Neural cell (in vitro differentiated cells): ENCODE results near the gene IHH. TPM values are rescaled to one million over a fixed set of nuclear protein-coding genes. Genes with fewer than 3 reads are reported as not detected.

Source experiments
- H2AFZ ChIP-seq: fragments of 200-600, 300-800 bp; sonication (generic), shearing (Covaris generic); 2 replicates; pipeline ENCODE4 v1.6.0; 2014; ENCODE audit warnings: low read depth, mild to moderate bottlenecking, antibody characterized with exemption, low read length, moderate library complexity
- H3F3A ChIP-seq: fragments of 200-600 bp; shearing (Covaris generic); 2 replicates; pipeline ENCODE4 v1.6.1; 2016; ENCODE audit warnings: mild to moderate bottlenecking, moderate library complexity, mixed read lengths, antibody characterized with exemption, low read length; ENCODE audit not compliant: insufficient read depth, poor library complexity, severe bottlenecking
- H3K27ac ChIP-seq: fragments of 200-600, 300-800 bp; sonication (generic), shearing (Covaris generic); 2 replicates; pipeline ENCODE4 v1.5.1; 2014; ENCODE audit warnings: mild to moderate bottlenecking, low read length, moderate library complexity
- H3K27me3 ChIP-seq: fragments of 300-800, 200-600 bp; sonication (generic), shearing (Covaris generic); 2 replicates; pipeline ENCODE4 v1.6.0; 2014; ENCODE audit warnings: mild to moderate bottlenecking, low read depth, low read length, moderate library complexity; ENCODE audit not compliant: insufficient read depth
- H3K36me3 ChIP-seq: fragments of 300-800, 200-600 bp; sonication (generic), shearing (Covaris generic); 2 replicates; pipeline ENCODE4 v1.5.1; 2014; ENCODE audit warnings: mild to moderate bottlenecking, antibody characterized with exemption, low read length, moderate library complexity; ENCODE audit not compliant: insufficient read depth
- H3K4me2 ChIP-seq: fragments of 300-800, 200-600 bp; sonication (generic), shearing (Covaris generic); 2 replicates; pipeline ENCODE4 v1.6.0; 2014; ENCODE audit warnings: mild to moderate bottlenecking, low read length
- H3K4me3 ChIP-seq: fragments of 300-800, 200-600 bp; sonication (generic), shearing (Covaris generic); 2 replicates; pipeline ENCODE4 v1.5.1; 2014; ENCODE audit warnings: mild to moderate bottlenecking, low read length, moderate library complexity
- H3K79me2 ChIP-seq: fragments of 200-600 bp; shearing (Covaris generic); replicated peaks from 2 replicates; pipeline ENCODE4 v1.6.0; 2014; ENCODE audit warnings: mild to moderate bottlenecking, low read length, moderate library complexity; ENCODE audit not compliant: insufficient read depth
- H3K9ac ChIP-seq: fragments of 300-800, 200-600 bp; sonication (generic), shearing (Covaris generic); 2 replicates; pipeline ENCODE4 v1.6.1; 2016; ENCODE audit warnings: mild to moderate bottlenecking, low read length, mixed read lengths
- H3K9me2 ChIP-seq: fragments of 200-600 bp; shearing (Covaris generic); 2 replicates; pipeline ENCODE4 v1.6.1; 2016; ENCODE audit warnings: mild to moderate bottlenecking, low read length, mixed read lengths; ENCODE audit not compliant: insufficient read depth
- H3K9me3 ChIP-seq: fragments of 200-600, 300-800 bp; sonication (generic), shearing (Covaris generic); 2 replicates; pipeline ENCODE4 v1.6.1; 2016; ENCODE audit warnings: mild to moderate bottlenecking, mixed run types, low read length, moderate library complexity, mixed read lengths
- H4K20me1 ChIP-seq: fragments of 200-600 bp; shearing (Covaris generic); 2 replicates; pipeline ENCODE4 v1.6.1; 2016; ENCODE audit warnings: mild to moderate bottlenecking, mixed run types; ENCODE audit not compliant: insufficient read depth
- CTCF ChIP-seq: fragments of 450-650 bp; IDR thresholded peaks from 2 replicates; pipeline ENCODE4 v1.5.1; 2014; ENCODE audit warnings: antibody characterized with exemption, mild to moderate bottlenecking, moderate library complexity; ENCODE audit not compliant: poor library complexity, severe bottlenecking
- EP300 ChIP-seq: fragments of 450-650 bp; conservative IDR thresholded peaks from 2 replicates; pipeline ENCODE4 v1.6.1; 2014; ENCODE audit warnings: antibody characterized with exemption, mild to moderate bottlenecking, moderate library complexity; ENCODE audit not compliant: poor library complexity, severe bottlenecking
- EZH2 ChIP-seq: fragments of 200-600, 300-800 bp; shearing (Covaris generic), sonication (generic); IDR thresholded peaks from 2 replicates; pipeline ENCODE4 v1.6.1; 2014; ENCODE audit warnings: antibody characterized with exemption, low read length, borderline replicate concordance, mild to moderate bottlenecking; ENCODE audit not compliant: insufficient read depth, poor library complexity, severe bottlenecking
- MXI1 ChIP-seq: fragments of 450-650 bp; conservative IDR thresholded peaks from 2 replicates; pipeline ENCODE4 v1.6.1; 2014; ENCODE audit warnings: antibody characterized with exemption, mild to moderate bottlenecking; ENCODE audit not compliant: poor library complexity, severe bottlenecking
- POLR2AphosphoS5 ChIP-seq: IDR thresholded peaks from 2 replicates; pipeline ENCODE4 v1.6.1; 2012
- RAD21 ChIP-seq: fragments of 450-650 bp; conservative IDR thresholded peaks from 2 replicates; pipeline ENCODE4 v1.6.1; 2014; ENCODE audit warnings: antibody characterized with exemption, mild to moderate bottlenecking, moderate library complexity
- REST ChIP-seq: IDR thresholded peaks from 2 replicates; pipeline ENCODE4 v1.6.1; 2012; ENCODE audit warnings: borderline replicate concordance
- SMC3 ChIP-seq: fragments of 450-650 bp; conservative IDR thresholded peaks from 2 replicates; pipeline ENCODE4 v1.6.1; 2014; ENCODE audit warnings: antibody characterized with exemption, mild to moderate bottlenecking, moderate library complexity; ENCODE audit not compliant: poor library complexity
- TAF1 ChIP-seq: IDR thresholded peaks from 2 replicates; pipeline ENCODE4 v1.6.1; 2012; ENCODE audit warnings: low read depth
- polyA plus RNA-seq: library from polyadenylated mRNA; depleted of rRNA; stranded (reverse); fragments of >200 nt; gene quantifications from 2 replicates; pipeline ENCODE4 v1.2.3, GENCODE V29; 2014

IHH gene
- polyA plus RNA-seq, 1 donor from 2014 or later, result not detected

- H3K27ac ChIP-seq, result no peak overlapping the region
- H3K27me3 ChIP-seq, result no peaks in the 10 kb centered on the region
- H3K79me2 ChIP-seq, result no peaks in the 10 kb centered on the region
- H4K20me1 ChIP-seq, result no peaks in the 10 kb centered on the region
- no peak overlapping the region for H3K4me3 ChIP-seq
- H3K36me3 ChIP-seq, result no peaks in the 10 kb centered on the region
- TF ChIP-seq RAD21, result no peak
- no peak for TF ChIP-seq TAF1
- TF ChIP-seq MXI1, result no peak
- TF ChIP-seq EZH2, result no peak
- no peak for TF ChIP-seq POLR2AphosphoS5
- no peak for TF ChIP-seq SMC3
- TF ChIP-seq EP300, result no peak
- TF ChIP-seq CTCF, result no peak
- TF ChIP-seq REST, result no peak
- no peak overlapping the region for H2AFZ ChIP-seq
- H3K9ac ChIP-seq, result no peak overlapping the region
- H3K4me2 ChIP-seq, result no peak overlapping the region
- H3F3A ChIP-seq, result no peaks in the 10 kb centered on the region
- H3K9me2 ChIP-seq, result no peaks in the 10 kb centered on the region
- no peaks in the 10 kb centered on the region for H3K9me3 ChIP-seq
Measured at GRCh38 chr2:219078126-219078525, 17.4 kb upstream of the IHH start.

GRCh38 chr2:219076253-219076652, 15.5 kb upstream of the IHH start:
- Histone ChIP-seq H3K9ac (no peak overlapping the region), H2AFZ (no peak overlapping the region), H4K20me1 (no peaks in the 10 kb centered on the region), H3F3A (no peaks in the 10 kb centered on the region), H3K9me3 (no peaks in the 10 kb centered on the region), H3K36me3 (no peaks in the 10 kb centered on the region), H3K79me2 (no peaks in the 10 kb centered on the region), H3K27ac (no peak overlapping the region), H3K27me3 (no peaks in the 10 kb centered on the region), H3K9me2 (no peaks in the 10 kb centered on the region), H3K4me2 (no peak overlapping the region), H3K4me3 (no peak overlapping the region)
- TF ChIP-seq EZH2, result no peak
- no peak for TF ChIP-seq TAF1
- no peak for TF ChIP-seq EP300
- no peak for TF ChIP-seq POLR2AphosphoS5
- no peak for TF ChIP-seq MXI1
- no peak for TF ChIP-seq SMC3
- no peak for TF ChIP-seq RAD21
- no peak for TF ChIP-seq REST
- TF ChIP-seq CTCF, result no peak
